ENCODE results near the gene ZNF701. TPM values are rescaled to one million over a fixed set of nuclear protein-coding genes. Genes with fewer than 3 reads are reported as not detected.
"Not testable (repeated sequence)": the region's sequence is repeated elsewhere in the genome, so short reads cannot be mapped to it uniquely, and the experiment has no call there.

Gene ZNF701
- total RNA-seq, 4 donors from 2014 or later, result 11.6 to 13.7 (median 12.9) TPM

DNA sequence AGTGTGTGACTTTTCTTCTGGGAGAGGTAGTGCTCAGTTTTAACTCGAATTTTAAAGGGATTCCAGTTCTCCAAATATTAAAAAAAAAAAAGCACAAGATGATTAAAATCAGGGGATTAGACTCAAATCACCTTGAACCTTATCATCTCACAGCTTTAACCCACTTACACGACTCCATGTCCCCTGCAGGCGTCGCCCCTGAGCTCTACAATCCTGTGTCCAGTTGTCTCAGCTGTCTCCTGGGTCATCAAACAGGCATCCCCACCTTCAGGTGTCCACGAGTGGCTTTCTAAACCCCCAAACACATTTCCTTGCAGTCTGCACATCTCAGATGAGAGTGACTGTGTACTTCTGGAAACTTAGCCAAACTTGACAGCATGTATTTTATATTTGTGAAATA lies 28.5 kb upstream of the ZNF701 start:
- TF ChIP-seq, protein P1, sequence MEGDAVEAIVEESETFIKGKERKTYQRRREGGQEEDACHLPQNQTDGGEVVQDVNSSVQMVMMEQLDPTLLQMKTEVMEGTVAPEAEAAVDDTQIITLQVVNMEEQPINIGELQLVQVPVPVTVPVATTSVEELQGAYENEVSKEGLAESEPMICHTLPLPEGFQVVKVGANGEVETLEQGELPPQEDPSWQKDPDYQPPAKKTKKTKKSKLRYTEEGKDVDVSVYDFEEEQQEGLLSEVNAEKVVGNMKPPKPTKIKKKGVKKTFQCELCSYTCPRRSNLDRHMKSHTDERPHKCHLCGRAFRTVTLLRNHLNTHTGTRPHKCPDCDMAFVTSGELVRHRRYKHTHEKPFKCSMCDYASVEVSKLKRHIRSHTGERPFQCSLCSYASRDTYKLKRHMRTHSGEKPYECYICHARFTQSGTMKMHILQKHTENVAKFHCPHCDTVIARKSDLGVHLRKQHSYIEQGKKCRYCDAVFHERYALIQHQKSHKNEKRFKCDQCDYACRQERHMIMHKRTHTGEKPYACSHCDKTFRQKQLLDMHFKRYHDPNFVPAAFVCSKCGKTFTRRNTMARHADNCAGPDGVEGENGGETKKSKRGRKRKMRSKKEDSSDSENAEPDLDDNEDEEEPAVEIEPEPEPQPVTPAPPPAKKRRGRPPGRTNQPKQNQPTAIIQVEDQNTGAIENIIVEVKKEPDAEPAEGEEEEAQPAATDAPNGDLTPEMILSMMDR (IDR thresholded peaks at IDR 0.05), result no peak
- TF ChIP-seq POLR2A (IDR thresholded peaks at IDR 0.05), result no peak
- intact Hi-C loops (cut with DNase I; ENCODE audit: low total_unique reads), result no loop called here
- 82 to 88% methylated on average over 5 of the region's 5 CpGs for WGBS, 2 donors
- DNase-seq (ENCODE audit: low spot score in 2 of 2), result no peak
- no peak overlapping the region for H3K4me3 ChIP-seq (ENCODE audit: low read depth, poor library complexity, severe bottlenecking)

DNA sequence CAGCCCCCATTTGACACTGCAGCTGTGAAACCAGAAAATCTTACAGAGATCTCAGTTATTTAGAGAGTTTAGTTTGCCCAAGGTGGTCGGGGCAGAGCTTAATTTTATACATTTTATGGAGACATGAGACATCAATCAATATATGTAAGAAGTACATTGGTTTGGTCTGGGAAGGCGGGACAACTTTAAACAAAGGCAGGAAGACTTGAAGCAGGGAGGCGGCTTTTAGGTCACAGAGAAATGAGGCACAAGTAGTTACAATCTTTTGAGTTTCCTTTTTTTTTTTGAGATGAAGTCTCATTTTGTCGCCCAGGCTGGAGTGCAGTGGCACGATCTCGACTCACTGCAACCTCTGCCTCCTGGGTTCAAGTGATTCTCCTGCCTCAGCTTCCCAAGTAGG lies 27.5 kb upstream of the ZNF701 start:
- 83 to 86% methylated on average over 6 of the region's 6 CpGs for WGBS, 2 donors
- intact Hi-C loops (cut with DNase I; ENCODE audit: low total_unique reads), result not testable (repeated sequence)

DNA sequence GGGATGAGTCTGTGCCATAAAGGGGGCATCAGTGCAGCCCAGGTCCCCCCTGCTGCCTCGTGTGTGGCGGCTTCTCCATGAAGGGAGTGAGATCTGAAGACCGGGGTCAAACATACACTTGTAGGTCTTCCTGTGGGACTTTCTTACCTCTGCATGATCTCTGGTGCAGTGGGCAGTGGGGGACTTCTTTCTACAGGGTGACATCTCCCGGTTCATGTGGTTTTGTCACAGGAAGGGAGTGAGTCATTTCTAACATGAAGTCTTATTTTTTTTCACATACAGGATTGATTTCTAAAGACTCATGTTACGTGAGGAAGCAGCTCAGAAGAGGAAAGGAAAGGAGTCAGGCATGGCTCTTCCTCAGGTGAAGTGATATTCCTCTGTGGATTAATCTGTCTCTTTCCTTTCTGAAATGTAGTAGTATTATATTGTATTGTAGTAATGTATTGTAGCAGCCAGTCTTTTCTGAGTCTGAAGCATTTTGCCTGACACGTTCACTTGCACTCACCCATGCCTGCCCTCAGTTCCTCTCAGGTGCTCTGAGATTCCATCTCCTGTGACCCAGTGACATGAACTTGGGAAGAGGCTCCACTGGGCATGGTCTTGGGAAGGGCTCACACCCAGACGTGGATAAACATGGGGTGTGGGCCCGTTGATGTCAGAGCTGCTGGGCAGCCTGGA lies 27.0 kb upstream of the ZNF701 start:
- TF ChIP-seq, protein P1 (IDR thresholded peaks at IDR 0.05), result no peak
- no peak for TF ChIP-seq POLR2A (IDR thresholded peaks at IDR 0.05)
- no peak for DNase-seq (ENCODE audit: low spot score in 2 of 2)
- WGBS, 2 donors, result 77 to 81% methylated on average over 8 of the region's 8 CpGs

More for the DNA sequence above, 27.5 kb upstream of the ZNF701 start:
- not testable (repeated sequence) for H3K4me3 ChIP-seq (ENCODE audit: low read depth, poor library complexity, severe bottlenecking); DNase-seq (ENCODE audit: low spot score in 2 of 2)

DNA sequence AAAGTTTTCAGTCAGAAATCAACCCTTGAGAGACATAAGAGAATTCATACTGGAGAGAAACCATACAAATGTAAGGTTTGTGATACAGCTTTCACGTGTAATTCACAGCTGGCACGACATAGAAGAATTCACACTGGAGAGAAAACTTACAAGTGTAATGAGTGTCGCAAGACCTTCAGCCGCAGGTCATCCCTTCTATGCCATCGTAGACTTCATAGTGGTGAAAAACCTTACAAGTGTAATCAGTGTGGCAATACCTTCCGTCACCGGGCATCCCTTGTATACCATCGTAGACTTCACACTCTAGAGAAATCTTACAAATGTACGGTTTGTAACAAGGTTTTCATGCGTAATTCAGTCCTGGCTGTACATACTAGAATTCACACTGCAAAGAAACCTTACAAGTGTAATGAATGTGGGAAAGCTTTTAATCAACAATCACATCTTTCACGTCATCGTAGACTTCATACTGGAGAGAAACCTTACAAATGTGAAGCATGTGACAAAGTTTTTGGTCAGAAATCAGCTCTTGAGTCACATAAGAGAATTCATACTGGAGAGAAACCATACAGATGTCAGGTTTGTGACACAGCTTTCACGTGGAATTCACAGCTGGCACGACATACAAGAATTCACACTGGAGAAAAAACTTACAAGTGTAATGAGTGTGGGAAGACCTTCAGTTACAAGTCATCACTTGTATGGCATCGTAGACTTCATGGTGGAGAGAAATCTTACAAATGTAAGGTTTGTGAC lies 15.7 kb upstream of the ZNF701 start:
- WGBS, 2 donors, result 94 to 97% methylated on average over 15 of the region's 15 CpGs
- TF ChIP-seq, protein P1 (IDR thresholded peaks at IDR 0.05), result no peak
- no peak for TF ChIP-seq POLR2A (IDR thresholded peaks at IDR 0.05)
- intact Hi-C loops (cut with DNase I; ENCODE audit: low total_unique reads), result no loop called here
- no peak for DNase-seq (ENCODE audit: low spot score in 2 of 2)
- H3K4me3 ChIP-seq (ENCODE audit: low read depth, poor library complexity, severe bottlenecking), result no peak overlapping the region

More for the DNA sequence above, 27.0 kb upstream of the ZNF701 start:
- no peak overlapping the region for H3K4me3 ChIP-seq (ENCODE audit: low read depth, poor library complexity, severe bottlenecking)
- intact Hi-C loops (cut with DNase I; ENCODE audit: low total_unique reads), result no loop called here

DNA sequence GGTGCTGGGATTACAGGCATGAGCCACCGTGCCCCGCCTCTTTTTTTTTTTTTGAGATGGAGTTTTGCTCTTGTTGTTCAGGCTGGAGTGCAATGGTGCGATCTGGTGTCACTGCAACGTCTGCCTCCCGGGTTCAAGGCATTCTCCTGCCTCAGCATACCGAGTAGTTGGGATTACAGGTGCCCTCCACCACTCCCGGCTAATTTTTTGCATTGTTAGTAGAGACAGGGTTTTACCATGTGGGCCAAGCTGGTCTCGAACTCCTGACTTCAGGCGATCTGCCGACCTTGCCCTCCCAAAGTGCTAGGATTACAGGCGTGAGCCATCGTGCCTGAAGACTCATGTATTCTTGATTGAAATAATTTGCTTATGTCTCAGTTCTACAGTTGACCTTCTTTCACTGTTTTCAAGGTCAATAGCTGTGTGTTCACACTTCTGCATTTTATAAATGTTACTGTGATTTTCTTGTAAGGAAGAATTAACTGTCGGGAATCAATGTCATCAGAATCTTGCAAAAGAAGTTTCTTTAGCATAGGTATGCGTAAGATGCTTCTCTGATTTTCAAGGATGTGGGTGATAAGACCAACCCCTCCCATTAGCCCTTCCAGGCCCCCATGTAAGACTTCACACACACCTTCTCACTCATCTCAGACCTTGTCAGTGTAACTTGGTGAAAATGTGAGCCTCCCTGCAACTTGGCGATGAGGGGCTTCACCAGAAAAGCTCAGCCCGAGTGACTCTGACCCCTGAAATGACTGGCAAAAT lies 12.7 kb upstream of the ZNF701 start:
- WGBS, 2 donors, result 96 to 99% methylated on average over 16 of the region's 16 CpGs
- intact Hi-C loops (cut with DNase I; ENCODE audit: low total_unique reads), result no loop called here

DNA sequence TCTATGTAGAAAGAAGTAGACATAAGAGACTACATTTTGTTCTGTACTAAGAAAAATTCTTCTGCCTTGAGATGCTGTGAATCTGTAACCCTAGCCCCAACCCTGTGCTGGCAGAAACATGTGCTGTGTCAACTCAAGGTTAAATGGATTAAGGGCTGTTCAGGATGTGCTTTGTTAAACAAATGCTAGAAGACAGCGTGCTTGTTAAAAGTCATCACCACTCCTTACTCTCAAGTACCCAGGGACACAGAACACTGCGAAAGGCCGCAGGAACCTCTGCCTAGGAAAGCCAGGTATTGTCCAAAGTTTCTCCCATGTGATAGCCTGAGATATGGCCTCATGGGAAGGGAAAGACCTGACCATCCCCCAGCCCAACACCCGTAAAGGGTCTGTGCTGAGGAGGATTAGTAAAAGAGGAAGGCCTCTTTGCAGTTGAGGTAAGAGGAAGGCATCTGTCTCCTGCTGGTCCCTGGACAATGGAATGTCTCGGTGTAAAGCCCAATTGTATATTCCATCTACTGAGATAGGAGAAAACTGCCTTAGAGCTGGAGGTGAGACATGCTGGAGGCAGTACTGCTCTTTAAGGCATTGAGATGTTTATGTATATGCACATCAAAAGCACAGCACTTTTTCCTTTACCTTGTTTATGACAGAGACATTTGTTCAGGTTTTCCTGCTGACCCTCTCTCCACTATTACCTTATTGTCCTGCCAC lies 11.2 kb upstream of the ZNF701 start:
- intact Hi-C loops (cut with DNase I; ENCODE audit: low total_unique reads); DNase-seq (ENCODE audit: low spot score in 2 of 2); H3K4me3 ChIP-seq (ENCODE audit: low read depth, poor library complexity, severe bottlenecking): not testable (repeated sequence)
- 73 to 77% methylated on average over 5 of the region's 5 CpGs for WGBS, 2 donors

More for the DNA sequence above, 12.7 kb upstream of the ZNF701 start:
- DNase-seq (ENCODE audit: low spot score in 2 of 2), result no peak
- TF ChIP-seq POLR2A (IDR thresholded peaks at IDR 0.05), result no peak
- TF ChIP-seq, protein P1 (IDR thresholded peaks at IDR 0.05), result no peak
- no peak overlapping the region for H3K4me3 ChIP-seq (ENCODE audit: low read depth, poor library complexity, severe bottlenecking)

DNA sequence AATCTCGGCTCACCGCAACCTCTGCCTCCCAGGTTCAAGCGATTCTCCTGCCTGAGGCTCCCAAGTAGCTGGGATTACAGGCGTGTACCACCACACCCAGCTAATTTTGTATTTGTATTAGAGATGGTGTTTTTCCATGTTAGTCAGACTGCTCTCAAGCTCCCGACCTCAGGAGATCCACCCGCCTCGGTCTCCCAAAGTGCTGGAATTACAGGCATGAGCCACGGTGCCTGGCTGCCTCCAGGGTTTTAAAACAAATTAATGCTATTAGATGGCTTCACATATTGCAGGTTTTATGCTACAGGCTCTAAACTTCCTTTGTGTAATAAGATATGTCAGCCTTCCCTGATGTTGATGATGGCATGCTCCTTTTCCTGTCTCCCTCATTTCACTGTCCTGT lies 8.5 kb upstream of the ZNF701 start:
- intact Hi-C loops (cut with DNase I; ENCODE audit: low total_unique reads); DNase-seq (ENCODE audit: low spot score in 2 of 2); H3K4me3 ChIP-seq (ENCODE audit: low read depth, poor library complexity, severe bottlenecking): not testable (repeated sequence)
- 96% methylated on average over 8 of the region's 8 CpGs for WGBS, 2 donors

Measured in lower leg skin (tissue), 4 donors.